Left ventricle myocardium inferior (tissue), 1 donor: Measurements from ENCODE around the gene PDIA6. TPM values are rescaled to one million over a fixed set of nuclear protein-coding genes. Genes with fewer than 3 reads are reported as not detected.

Experiments
- DNase-seq: peaks from one replicate; pipeline ENCODE4 v3.0.0-alpha.2; 2020
- H3K27ac ChIP-seq: fragments of 200-600 bp; replicated peaks from 2 replicates; pipeline ENCODE4 v1.8.0; 2021
- H3K27me3 ChIP-seq: fragments of 200-600 bp; 2 replicates; pipeline ENCODE4 v1.8.0; 2021; ENCODE audit warnings: low read depth
- H3K36me3 ChIP-seq: fragments of 200-600 bp; 2 replicates; pipeline ENCODE4 v1.8.0; 2021
- H3K4me1 ChIP-seq: fragments of 200-600 bp; 2 replicates; pipeline ENCODE4 v1.8.0; 2021
- H3K4me3 ChIP-seq: fragments of 200-600 bp; 2 replicates; pipeline ENCODE4 v1.8.0; 2021; ENCODE audit warnings: mild to moderate bottlenecking, moderate library complexity
- H3K9me3 ChIP-seq: fragments of 200-600 bp; replicated peaks from 2 replicates; pipeline ENCODE4 v1.8.0; 2021
- intact Hi-C: fragments of 100-400 bp; cut with micrococcal nuclease; formaldehyde crosslinking; loops from one replicate; pipeline ENCODE4 v1.11.0; 2022
- total RNA-seq: library from RNA; stranded (reverse); fragmentation: NEBNext Ultra II Directional; extraction: Animal tissue kit (Norgen Biotek cat#: 25700); gene quantifications from one replicate; pipeline ENCODE4 v1.2.1, GENCODE V29; 2021
- TF ChIP-seq, protein P1 (sequence below): fragments of 200-600 bp; IDR thresholded peaks from 2 replicates; pipeline ENCODE4 v1.8.0; 2021; ENCODE audit warnings: antibody characterized with exemption, mild to moderate bottlenecking, borderline replicate concordance
- donor health status: DM: no; HTN: yes; CAD: no; lungs with severe emphysema.

PDIA6 gene
- total RNA-seq, 1 donor from 2014 or later = 107 TPM

DNA sequence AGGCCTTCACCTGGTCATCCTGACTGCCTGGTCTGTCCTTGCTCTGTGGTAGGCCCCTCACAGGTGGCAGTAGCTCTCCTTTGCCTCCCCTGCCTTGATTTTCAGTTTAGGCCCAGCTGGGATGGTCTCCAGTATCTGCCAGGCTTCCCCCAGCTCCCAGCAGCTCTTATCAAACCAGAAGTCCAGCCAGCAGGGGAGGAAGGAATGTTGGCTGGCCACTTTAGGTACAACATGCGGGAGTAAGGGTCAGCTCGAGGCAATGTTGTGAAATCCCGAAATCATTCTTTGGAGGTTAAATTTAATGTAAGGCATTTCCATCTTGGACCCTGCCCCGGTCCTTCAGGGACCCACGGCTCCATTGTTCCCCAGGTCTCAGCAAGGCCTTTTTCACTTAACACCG, 74.4 kb downstream of the PDIA6 start:
- no peak for DNase-seq
- intact Hi-C loops = no loop called here
- Histone ChIP-seq H3K4me1 (peaks cover 3% of the 10 kb centered on the region), H3K4me3 (no peak overlapping the region), H3K36me3 (no peaks in the 10 kb centered on the region), H3K27ac (no peak overlapping the region), H3K27me3 (peaks cover 9% of the 10 kb centered on the region), H3K9me3 (no peaks in the 10 kb centered on the region)
- TF ChIP-seq, protein P1, sequence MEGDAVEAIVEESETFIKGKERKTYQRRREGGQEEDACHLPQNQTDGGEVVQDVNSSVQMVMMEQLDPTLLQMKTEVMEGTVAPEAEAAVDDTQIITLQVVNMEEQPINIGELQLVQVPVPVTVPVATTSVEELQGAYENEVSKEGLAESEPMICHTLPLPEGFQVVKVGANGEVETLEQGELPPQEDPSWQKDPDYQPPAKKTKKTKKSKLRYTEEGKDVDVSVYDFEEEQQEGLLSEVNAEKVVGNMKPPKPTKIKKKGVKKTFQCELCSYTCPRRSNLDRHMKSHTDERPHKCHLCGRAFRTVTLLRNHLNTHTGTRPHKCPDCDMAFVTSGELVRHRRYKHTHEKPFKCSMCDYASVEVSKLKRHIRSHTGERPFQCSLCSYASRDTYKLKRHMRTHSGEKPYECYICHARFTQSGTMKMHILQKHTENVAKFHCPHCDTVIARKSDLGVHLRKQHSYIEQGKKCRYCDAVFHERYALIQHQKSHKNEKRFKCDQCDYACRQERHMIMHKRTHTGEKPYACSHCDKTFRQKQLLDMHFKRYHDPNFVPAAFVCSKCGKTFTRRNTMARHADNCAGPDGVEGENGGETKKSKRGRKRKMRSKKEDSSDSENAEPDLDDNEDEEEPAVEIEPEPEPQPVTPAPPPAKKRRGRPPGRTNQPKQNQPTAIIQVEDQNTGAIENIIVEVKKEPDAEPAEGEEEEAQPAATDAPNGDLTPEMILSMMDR = no peak

DNA sequence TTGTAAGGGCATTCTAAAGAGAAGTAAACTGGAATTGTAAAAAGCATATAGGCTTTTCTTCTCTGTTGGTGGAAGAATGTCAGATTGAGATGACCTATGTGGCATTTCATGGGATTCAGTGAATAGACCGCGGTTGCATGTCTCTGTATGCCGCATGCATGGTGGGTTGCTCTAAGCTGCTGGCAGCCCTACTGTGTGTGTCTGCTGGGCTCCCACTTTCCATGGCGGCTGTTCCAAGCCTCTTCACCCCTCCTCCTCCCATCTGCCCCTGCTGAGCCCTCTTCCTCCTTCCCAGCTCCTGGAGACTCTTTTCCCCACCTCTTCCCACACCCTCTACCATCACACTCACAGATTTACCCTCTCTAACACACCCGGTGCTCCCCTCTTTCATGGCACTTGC, 78.6 kb downstream of the PDIA6 start:
- peaks cover 3% of the 10 kb centered on the region for H3K4me1 ChIP-seq
- TF ChIP-seq, protein P1 = no peak
- no peak for DNase-seq
- no peak overlapping the region for H3K27ac ChIP-seq
- no peak overlapping the region for H3K4me3 ChIP-seq
- intact Hi-C loops = no loop called here
- H3K36me3 ChIP-seq = no peaks in the 10 kb centered on the region
- no peaks in the 10 kb centered on the region for H3K9me3 ChIP-seq
- peaks cover 16% of the 10 kb centered on the region for H3K27me3 ChIP-seq

DNA sequence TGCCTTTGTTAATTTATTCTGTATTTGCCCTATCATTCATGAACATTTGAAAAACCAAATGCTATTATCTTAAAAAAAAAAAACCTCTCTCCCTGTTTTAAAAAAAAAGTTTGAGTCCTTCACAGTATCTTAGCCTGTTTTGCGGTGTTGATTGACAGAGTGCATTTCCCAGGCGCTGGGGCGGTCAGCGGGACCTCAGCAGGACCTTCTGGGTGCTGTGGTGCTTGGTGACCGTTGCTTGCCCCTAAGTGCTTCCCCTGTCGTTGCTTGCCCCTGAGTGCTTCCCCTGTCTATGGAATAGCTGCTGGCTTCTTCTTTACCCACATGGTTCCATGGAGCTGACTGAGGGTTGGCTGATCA, 79.0 kb downstream of the PDIA6 start:
- intact Hi-C loops = no loop called here
- Histone ChIP-seq H3K4me1 (peaks cover 3% of the 10 kb centered on the region), H3K9me3 (no peaks in the 10 kb centered on the region), H3K27me3 (peaks cover 16% of the 10 kb centered on the region), H3K27ac (no peak overlapping the region), H3K36me3 (no peaks in the 10 kb centered on the region), H3K4me3 (no peak overlapping the region)
- TF ChIP-seq, protein P1 = no peak
- no peak for DNase-seq

Other genes starting within 250 kb of the PDIA6 start
- gene NOL10, start 122.8 kb downstream of the PDIA6 start, total RNA-seq = 17.2 TPM
- 0.69 TPM for gene ATP6V1C2, start 91.2 kb downstream of the PDIA6 start, total RNA-seq
- 0.30 TPM for gene KCNF1, start 99.1 kb upstream of the PDIA6 start, total RNA-seq